GM12892 (cell line): ENCODE measurements around the gene TCF7L1.

Source experiments
- POLR2A ChIP-seq: IDR thresholded peaks from 2 replicates; pipeline ENCODE4 v1.6.1; 2011; ENCODE audit warnings: low read depth, low read length, control low read depth
- TAF1 ChIP-seq: IDR thresholded peaks from 2 replicates; pipeline ENCODE4 v1.6.1; 2011; ENCODE audit warnings: low read depth, mild to moderate bottlenecking, control low read depth, low read length, borderline replicate concordance

- TF ChIP-seq POLR2A (no peak), TAF1 (no peak)
Measured at GRCh38 chr2:85132834-85133637, at the start of gene TCF7L1.
